Measurements from ENCODE around the gene KRTAP4-3.

- TF ChIP-seq, protein P1, sequence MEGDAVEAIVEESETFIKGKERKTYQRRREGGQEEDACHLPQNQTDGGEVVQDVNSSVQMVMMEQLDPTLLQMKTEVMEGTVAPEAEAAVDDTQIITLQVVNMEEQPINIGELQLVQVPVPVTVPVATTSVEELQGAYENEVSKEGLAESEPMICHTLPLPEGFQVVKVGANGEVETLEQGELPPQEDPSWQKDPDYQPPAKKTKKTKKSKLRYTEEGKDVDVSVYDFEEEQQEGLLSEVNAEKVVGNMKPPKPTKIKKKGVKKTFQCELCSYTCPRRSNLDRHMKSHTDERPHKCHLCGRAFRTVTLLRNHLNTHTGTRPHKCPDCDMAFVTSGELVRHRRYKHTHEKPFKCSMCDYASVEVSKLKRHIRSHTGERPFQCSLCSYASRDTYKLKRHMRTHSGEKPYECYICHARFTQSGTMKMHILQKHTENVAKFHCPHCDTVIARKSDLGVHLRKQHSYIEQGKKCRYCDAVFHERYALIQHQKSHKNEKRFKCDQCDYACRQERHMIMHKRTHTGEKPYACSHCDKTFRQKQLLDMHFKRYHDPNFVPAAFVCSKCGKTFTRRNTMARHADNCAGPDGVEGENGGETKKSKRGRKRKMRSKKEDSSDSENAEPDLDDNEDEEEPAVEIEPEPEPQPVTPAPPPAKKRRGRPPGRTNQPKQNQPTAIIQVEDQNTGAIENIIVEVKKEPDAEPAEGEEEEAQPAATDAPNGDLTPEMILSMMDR (IDR thresholded peaks at IDR 0.05) = no peak
- TF ChIP-seq POLR2A (IDR thresholded peaks at IDR 0.05) (no peak), POLR2AphosphoS5 (IDR thresholded peaks at IDR 0.05) (no peak), EP300 (IDR thresholded peaks at IDR 0.05) (no peak)
These were observed 16.5 kb downstream of the KRTAP4-3 start for GRCh38 chr17:41151525-41151924.

Data from gastroesophageal sphincter (tissue), 3 donors.